HUES64 (cell line): ENCODE results near the gene GRAMD2B.

Experiments
- H3K27ac ChIP-seq: 2 replicates; pipeline ENCODE4 v1.7.0; 2013; ENCODE audit warnings: low read depth, low read length, inconsistent platforms
- H3K27me3 ChIP-seq: 2 replicates; pipeline ENCODE4 v1.6.1; 2013; ENCODE audit warnings: mild to moderate bottlenecking, low read length; ENCODE audit not compliant: insufficient read depth
- H3K36me3 ChIP-seq: 2 replicates; pipeline ENCODE4 v1.6.1; 2013; ENCODE audit warnings: mild to moderate bottlenecking, low read length; ENCODE audit not compliant: insufficient read depth
- H3K4me1 ChIP-seq: 2 replicates; pipeline ENCODE4 v1.6.1; 2013; ENCODE audit warnings: mild to moderate bottlenecking, low read length, moderate library complexity; ENCODE audit not compliant: insufficient read depth
- H3K4me3 ChIP-seq: 2 replicates; pipeline ENCODE4 v1.5.1; 2013; ENCODE audit warnings: mild to moderate bottlenecking, low read length, moderate library complexity
- H3K9ac ChIP-seq: 2 replicates; pipeline ENCODE4 v1.6.1; 2013; ENCODE audit warnings: mild to moderate bottlenecking, low read depth, low read length
- H3K9me3 ChIP-seq: 2 replicates; pipeline ENCODE4 v1.6.1; 2013; ENCODE audit warnings: low read depth, low read length; ENCODE audit not compliant: insufficient read depth
- WGBS: fragments of 150-250, 120-280 bp; methylation state at CpG from one replicate; pipeline ENCODE4 v1.1.7; 2013; ENCODE audit warnings: missing lambda C conversion rate; 5-methylcytosine and 5-hydroxymethylcytosine counted together

The GRAMD2B gene

DNA sequence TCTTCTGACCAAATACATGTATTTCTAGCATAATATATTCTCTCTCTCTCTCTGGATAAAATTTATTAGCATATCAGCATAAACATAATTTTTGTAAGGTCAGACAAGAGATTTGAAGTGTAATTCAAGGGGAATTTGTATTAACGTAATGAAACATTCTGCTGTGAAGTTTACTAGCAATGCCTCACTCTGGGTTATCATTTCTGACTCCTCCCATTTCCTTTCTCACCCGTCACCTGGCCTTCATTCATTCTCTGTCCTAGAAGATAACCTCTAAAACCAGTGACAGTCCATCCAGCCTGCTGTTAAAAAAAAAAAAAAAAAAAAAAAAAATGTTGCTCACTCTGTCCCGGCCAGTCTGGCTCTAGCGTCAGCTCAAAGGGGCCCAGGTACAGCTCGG, 27.1 kb downstream of the GRAMD2B start:
- 89% methylated on average over 5 of the region's 5 CpGs for WGBS
- Histone ChIP-seq H3K36me3 (no peaks in the 10 kb centered on the region), H3K4me3 (no peak overlapping the region), H3K9ac (no peak overlapping the region), H3K4me1 (peaks cover 4% of the 10 kb centered on the region; the same call in 1 of the 2 replicates), H3K9me3 (no peaks in the 10 kb centered on the region), H3K27ac (no peak overlapping the region), H3K27me3 (no peaks in the 10 kb centered on the region)

DNA sequence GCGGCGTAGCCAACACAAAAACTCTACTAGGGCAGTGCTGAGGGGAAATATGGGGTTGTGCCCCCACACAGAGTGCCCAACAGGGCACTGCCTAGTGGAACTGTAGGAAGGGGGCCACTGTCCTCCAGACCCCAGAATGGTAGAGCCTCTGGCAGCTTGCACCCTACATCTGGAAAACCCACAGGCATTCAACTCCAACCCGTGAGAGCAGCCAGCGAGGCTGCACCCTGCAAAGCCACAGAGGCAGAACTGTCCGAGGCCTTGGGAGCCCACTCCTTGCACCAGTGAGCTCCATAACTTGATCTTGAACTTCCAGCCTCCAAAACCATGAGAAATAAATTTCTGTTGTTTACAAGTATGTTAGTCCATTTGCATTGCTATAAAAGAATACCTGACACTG, 27.7 kb downstream of the GRAMD2B start:
- Histone ChIP-seq H3K9me3 (no peaks in the 10 kb centered on the region), H3K27me3 (no peaks in the 10 kb centered on the region), H3K4me1 (peaks cover 4% of the 10 kb centered on the region; the same call in 1 of the 2 replicates), H3K36me3 (no peaks in the 10 kb centered on the region), H3K27ac (no peak overlapping the region), H3K9ac (no peak overlapping the region), H3K4me3 (no peak overlapping the region)
- 71% methylated on average over 5 of the region's 5 CpGs for WGBS

DNA sequence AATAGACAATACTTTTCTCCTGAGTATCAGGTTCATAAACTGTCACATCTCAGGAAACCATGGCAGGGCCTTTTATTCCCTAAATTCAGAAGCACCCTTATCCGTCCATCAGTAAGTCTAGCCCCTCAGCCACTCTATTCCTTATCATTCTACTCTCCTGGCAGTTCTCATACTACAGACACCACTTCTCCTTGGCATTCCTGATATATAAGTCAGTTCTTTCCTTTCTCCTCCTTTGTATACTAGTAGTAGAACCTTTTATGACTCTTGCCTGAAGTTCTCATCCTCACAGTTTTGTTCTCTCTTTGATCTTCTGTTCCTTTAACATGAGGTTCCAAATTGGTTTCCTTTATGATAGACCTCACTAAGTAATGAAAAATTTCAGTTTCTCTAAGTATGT, 29.3 kb downstream of the GRAMD2B start:
- 84% methylated on average over 1 of the region's 1 CpG for WGBS
- H3K9me3 ChIP-seq, result no peaks in the 10 kb centered on the region
- no peak overlapping the region for H3K4me3 ChIP-seq
- H3K27me3 ChIP-seq, result no peaks in the 10 kb centered on the region
- no peaks in the 10 kb centered on the region for H3K36me3 ChIP-seq
- peaks cover 4% of the 10 kb centered on the region; the same call in 1 of the 2 replicates for H3K4me1 ChIP-seq
- no peak overlapping the region for H3K27ac ChIP-seq
- no peak overlapping the region for H3K9ac ChIP-seq

DNA sequence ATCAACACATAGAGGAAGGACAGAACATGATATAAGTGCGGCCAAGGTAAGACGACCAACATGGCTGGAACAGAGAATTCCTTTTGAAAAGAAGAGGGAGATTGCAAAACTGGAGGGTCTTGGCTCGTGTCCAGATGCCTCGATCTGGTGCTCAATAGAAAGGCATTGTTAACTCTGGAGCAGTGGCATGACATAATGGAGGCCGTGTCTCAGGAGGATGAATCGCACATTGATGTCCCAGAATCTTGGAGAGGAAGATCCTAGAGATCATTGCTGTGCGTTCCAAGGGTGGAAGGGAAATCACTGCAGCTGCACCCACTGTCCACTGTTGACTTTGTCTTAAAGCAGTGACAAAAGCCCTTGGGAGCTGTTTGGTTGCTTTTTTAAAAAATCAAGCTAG, 30.9 kb downstream of the GRAMD2B start:
- WGBS, result 94% methylated on average over 7 of the region's 7 CpGs
- no peaks in the 10 kb centered on the region for H3K9me3 ChIP-seq
- no peaks in the 10 kb centered on the region for H3K36me3 ChIP-seq
- H3K27ac ChIP-seq, result no peak overlapping the region
- no peak overlapping the region for H3K9ac ChIP-seq
- peaks cover 4% of the 10 kb centered on the region; the same call in 1 of the 2 replicates for H3K4me1 ChIP-seq
- no peak overlapping the region for H3K4me3 ChIP-seq
- H3K27me3 ChIP-seq, result no peaks in the 10 kb centered on the region

DNA sequence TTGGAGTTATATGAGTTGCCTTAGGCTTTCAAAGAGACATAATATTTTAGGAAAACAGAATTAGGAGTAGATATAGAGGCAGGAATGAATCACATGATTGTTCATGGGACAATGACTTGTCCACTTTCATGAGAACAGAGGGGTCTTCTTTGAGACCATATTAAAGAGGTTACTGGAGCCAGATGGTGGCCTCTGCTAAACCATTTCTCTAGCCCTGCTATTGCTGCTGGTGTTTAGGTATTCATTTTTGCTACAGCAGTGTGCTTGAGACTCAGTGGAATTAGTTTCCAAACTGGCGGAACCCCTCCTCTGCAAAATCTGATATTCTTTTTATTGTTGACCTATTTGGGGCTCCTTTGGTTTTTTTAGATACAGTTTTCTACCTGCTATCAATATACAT, 31.3 kb downstream of the GRAMD2B start:
- Histone ChIP-seq H3K4me3 (no peak overlapping the region), H3K9ac (no peak overlapping the region), H3K27me3 (no peaks in the 10 kb centered on the region), H3K4me1 (peaks cover 4% of the 10 kb centered on the region; the same call in 1 of the 2 replicates), H3K9me3 (no peaks in the 10 kb centered on the region), H3K27ac (no peak overlapping the region), H3K36me3 (no peaks in the 10 kb centered on the region)
- WGBS, result no CpG with 5 or more reads among the region's 1 CpG

DNA sequence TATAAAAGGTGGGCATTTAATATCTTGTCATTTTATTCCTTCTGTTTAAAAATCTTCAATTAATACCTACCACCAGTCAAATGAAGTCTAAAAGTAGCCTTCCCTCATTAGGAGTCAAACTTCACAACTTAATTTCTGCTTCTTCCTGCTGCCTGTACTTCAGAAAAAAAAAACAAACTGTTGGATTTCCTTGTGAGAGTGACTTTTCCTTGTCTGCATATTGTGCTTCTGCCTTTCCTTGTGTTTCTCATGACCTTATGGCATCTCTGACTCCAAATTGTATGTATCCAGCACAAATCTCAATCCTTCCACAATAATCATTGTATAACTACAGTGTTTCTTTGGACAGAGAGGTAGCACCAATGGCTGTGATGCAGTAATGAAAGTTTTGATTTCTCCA, 32.1 kb downstream of the GRAMD2B start:
- Histone ChIP-seq H3K9me3 (no peaks in the 10 kb centered on the region), H3K27me3 (no peaks in the 10 kb centered on the region), H3K9ac (no peak overlapping the region), H3K36me3 (no peaks in the 10 kb centered on the region), H3K4me3 (no peak overlapping the region), H3K27ac (no peak overlapping the region), H3K4me1 (peaks cover 2% of the 10 kb centered on the region; the same call in 1 of the 2 replicates)

DNA sequence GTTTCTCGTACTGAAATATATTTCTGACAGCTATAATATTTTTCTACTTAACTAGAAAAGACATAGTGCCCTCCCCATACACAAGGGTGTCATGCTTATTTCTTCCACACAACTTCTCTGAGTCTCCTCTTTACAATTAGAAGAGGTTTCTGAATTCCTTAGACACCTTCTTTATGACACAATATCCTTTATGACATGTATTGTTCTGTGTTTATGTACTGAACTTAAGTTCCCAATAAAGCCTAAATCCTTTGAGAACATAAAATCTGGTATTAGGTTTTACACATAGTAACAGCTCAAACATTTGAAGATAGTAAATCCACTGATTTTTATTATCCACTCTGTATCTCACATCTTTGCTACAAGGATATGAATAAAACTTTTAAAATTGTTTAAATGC, 32.5 kb downstream of the GRAMD2B start:
- Histone ChIP-seq H3K4me3 (no peak overlapping the region), H3K27ac (no peak overlapping the region), H3K9ac (no peak overlapping the region), H3K9me3 (no peaks in the 10 kb centered on the region), H3K27me3 (no peaks in the 10 kb centered on the region), H3K36me3 (no peaks in the 10 kb centered on the region), H3K4me1 (no peaks in the 10 kb centered on the region)
- 90% methylated on average over 1 of the region's 1 CpG for WGBS

DNA sequence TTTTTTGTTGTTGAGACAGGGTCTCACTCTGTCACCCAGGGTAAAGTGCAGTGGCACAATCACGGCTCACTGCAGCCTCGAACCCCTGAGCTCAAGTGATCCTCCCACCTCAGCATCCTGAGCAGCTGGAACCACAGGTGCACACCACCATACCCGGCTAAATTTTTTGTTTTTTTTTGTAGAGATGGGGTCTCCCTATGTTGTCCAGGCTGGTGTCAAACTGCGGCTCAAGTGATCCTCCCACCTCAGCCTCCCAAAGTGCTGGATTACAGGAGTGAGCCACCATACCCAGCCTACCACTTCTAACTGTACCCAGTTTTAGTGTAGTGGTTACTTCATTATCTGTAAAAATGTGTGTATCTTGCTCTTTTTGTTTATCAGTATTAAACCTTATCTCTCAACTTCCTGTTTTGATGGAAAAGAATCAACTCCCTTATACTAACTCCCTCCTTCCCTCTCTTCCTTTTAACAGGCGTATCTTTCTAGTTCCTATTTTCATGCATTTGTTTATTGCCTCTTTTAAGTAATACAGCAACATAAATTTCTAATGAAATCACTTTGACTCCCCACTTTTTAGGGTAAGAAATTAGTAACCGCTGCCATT, 33.1 kb downstream of the GRAMD2B start:
- H3K4me3 ChIP-seq, result no peak overlapping the region
- no peaks in the 10 kb centered on the region for H3K27me3 ChIP-seq
- H3K9ac ChIP-seq, result no peak overlapping the region
- H3K27ac ChIP-seq, result no peak overlapping the region
- no peaks in the 10 kb centered on the region for H3K36me3 ChIP-seq
- no peaks in the 10 kb centered on the region for H3K9me3 ChIP-seq
- no peaks in the 10 kb centered on the region for H3K4me1 ChIP-seq
- 78% methylated on average over 6 of the region's 6 CpGs for WGBS

DNA sequence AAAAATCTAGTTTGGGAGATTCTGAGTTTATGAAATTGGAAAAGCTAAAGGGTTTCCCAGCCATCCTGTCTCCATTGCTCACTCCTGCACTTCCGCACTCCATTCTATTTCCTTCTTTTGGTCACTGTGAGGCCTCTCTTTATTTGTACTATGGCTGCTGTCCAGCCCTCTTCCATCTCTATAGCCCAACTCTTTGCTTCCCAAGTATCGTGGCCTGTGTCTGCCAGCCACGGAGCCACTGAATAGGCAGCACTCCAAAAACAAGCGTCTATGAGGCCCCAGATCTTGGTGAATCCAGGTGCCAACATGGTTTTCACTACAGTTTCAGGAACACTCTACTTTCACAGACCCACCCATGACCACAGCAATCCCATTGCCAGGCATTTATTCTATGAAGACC, 37.2 kb downstream of the GRAMD2B start:
- WGBS, result 93% methylated on average over 4 of the region's 4 CpGs
- no peaks in the 10 kb centered on the region for H3K36me3 ChIP-seq
- H3K27me3 ChIP-seq, result peaks cover 25% of the 10 kb centered on the region; the same call in 1 of the 2 replicates

DNA sequence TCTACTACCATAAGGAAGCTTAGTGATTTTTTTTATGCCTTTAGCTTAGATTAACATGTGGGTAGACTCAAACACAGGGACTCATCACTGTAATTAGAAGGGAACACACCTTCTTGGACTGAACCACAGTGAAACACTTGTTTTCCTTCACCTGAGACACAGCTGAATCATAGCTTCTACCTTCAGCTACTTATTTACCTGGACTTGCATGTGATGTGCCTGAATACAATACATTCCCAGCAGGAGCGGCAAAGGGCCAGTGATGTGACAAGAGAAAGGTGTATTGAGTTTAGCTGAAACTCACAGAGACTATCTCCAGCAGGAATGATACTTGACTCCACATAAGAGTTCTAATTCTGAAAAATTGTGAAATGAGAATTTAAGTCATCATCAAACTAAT, 37.8 kb downstream of the GRAMD2B start:
- Histone ChIP-seq H3K36me3 (no peaks in the 10 kb centered on the region), H3K27me3 (peaks cover 29% of the 10 kb centered on the region; the same call in 1 of the 2 replicates), H3K4me1 (peaks cover 7% of the 10 kb centered on the region; the same call in 1 of the 2 replicates), H3K27ac (no peak overlapping the region), H3K9me3 (no peaks in the 10 kb centered on the region), H3K4me3 (no peak overlapping the region), H3K9ac (no peak overlapping the region)
- 100% methylated on average over 1 of the region's 1 CpG for WGBS

More for the DNA sequence above, 37.2 kb downstream of the GRAMD2B start:
- H3K4me3 ChIP-seq, result no peak overlapping the region
- no peak overlapping the region for H3K27ac ChIP-seq
- H3K4me1 ChIP-seq, result peaks cover 7% of the 10 kb centered on the region; the same call in 1 of the 2 replicates
- no peak overlapping the region for H3K9ac ChIP-seq
- no peaks in the 10 kb centered on the region for H3K9me3 ChIP-seq

DNA sequence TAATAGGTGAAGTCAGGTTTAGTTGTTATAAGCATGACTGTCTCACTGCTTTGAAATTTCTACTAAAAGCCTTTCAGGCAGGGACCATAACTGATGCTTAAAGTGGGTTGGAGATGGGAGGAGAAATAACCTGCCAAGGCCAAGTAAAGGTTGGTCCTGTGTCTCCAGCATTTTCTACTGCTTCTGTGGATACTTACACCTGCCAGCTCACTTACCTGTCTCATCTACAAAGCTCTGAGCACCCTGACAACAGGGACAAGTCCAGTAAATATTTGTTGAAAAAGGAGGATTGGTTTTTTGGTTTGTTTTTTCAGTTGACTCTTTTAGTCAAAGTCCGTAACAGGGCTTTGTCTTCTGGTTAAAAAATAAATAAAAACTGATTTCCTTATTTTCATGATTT, 38.6 kb downstream of the GRAMD2B start:
- H3K4me3 ChIP-seq, result no peak overlapping the region
- 0 out of 2 replicates have a peak, but pooled peaks cover 5% of the 10 kb centered on the region for H3K36me3 ChIP-seq
- no peak overlapping the region for H3K27ac ChIP-seq
- H3K9me3 ChIP-seq, result no peaks in the 10 kb centered on the region
- H3K4me1 ChIP-seq, result peaks cover 7% of the 10 kb centered on the region; the same call in 1 of the 2 replicates
- WGBS, result 80% methylated on average over 1 of the region's 1 CpG
- peaks cover 33% of the 10 kb centered on the region; the same call in 1 of the 2 replicates for H3K27me3 ChIP-seq
- H3K9ac ChIP-seq, result no peak overlapping the region
